Measurements from ENCODE around the gene CASTOR1.

CASTOR1 gene

DNA sequence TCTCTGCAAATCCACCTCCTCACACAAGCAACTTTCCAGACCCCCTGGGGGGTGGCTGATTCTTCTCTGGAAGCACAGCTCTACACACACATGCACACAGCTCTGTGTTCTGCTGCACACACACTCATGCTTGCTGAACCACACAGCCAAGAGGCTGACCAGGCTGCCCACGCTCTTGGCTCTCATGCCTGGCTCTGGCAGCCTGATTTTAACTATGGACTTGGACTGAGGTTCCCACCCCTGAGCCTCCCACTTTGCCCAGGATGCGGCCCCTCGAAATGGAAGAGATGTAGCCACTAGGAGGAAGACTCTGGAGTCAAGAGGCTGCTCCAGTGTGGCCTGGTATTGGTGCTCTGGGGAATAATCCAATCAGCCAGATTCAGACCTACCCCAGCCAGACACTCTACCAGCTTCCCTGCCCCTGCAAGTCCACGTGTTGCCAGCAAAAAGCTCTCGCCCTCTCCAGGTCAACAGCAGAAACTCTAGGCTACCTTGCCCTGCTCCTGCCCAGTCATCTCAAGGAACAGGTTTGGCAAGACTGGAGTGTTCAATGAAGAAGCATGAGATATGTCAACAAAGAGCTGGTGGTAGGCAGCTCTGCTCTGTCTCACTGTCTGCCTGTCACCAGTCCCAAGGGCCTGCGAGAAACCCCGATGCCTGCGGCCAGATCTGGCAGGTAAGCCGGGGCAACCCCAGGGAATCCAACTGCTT, 8.8 kb upstream of the CASTOR1 start:
- DNase-seq (ENCODE audit: low read depth): no peak

DNA sequence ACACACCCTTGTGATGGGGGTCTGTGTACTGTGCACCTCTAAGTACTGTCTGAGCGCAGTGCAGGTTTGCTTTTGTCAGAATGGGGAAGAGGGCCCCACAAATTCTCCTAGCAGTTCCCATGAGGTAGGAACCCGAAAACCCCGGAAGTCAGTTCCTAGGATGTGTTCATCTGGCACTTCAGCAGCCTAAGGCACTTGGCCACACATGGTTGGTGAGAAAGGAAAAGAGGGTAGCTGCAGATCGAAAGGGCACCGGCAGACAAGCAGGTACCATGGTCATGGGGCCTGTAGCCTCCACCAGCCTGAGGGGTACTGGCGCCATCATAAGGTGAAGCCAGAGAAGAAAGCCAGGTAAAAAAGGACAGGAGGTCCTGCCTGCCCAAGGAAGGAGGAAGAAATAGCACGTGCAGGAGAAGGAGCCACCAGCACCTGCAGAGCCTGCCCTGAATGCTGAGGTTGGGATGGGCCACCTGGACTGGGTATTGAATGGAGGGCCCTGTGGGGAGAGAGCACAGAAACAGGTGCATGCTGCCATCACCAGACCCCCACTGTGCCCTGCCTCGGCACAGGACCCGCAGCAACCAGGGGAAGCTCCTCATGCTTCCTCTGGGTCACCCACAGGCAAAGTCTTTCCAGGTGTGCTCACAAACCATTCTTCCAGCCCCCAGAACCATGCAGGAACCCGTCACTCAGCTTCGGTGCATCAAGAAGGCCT, 8.1 kb upstream of the CASTOR1 start:
- no peak for DNase-seq (ENCODE audit: low read depth)

DNA sequence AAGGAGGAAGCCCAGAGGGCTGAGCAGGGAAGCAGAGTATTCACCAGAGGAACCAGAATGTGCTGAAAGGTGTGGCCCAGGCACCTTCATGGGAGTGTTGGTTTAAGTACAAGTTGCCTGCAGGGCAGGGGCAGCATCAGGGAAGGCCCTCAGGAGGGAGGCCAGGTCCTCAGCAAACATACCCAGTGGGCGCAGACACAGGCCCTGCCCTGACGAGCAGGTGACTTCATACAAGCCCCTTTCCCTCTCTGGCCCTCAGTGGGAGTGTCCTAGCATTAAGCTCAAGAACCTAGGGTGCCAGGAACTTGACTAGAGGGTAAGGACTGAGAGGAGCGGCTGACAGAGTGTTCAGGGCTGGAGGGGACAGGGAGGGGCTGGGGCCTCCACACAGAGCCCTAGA, 7.5 kb upstream of the CASTOR1 start:
- no peak for DNase-seq (ENCODE audit: low read depth)

DNA sequence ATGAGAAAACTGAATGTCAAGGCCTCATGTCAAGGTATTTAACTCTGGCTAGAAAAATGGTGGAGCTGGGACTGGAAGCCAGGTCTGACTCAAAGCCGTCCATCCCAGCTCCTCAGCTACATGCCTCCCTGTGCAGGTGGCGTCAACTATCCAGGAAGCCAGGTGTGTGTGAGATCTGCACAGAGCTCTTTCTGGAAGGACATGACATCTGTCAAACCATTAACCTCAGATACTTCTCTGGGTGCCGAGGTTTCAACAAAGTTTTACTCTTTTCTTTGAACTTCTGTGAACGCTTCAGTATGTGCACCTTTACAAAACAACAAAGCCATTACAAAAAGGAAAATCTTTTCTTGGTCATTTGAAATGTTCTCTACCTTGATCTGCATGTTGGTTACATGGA, 7.0 kb upstream of the CASTOR1 start:
- no peak for DNase-seq (ENCODE audit: low read depth)

DNA sequence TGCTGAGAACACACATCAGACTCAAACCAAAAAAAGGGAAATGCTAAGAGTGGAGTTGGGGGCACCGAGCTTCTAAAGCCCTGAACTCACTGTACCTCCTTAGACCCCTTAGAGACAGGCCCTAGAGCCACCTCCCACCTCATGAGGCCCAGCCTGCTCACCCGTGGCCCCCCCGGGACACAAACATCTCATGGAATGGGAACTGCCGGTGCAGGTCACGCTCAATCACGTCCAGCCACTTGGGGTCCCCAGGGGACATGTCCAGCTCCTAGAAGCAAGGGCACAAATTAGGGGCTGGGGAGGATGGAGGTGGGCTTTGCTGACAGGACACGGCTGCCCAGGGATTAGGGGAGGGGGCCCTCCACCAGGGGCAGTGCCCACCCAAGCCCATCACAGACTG, 6.3 kb upstream of the CASTOR1 start:
- no peak for DNase-seq (ENCODE audit: low read depth)

DNA sequence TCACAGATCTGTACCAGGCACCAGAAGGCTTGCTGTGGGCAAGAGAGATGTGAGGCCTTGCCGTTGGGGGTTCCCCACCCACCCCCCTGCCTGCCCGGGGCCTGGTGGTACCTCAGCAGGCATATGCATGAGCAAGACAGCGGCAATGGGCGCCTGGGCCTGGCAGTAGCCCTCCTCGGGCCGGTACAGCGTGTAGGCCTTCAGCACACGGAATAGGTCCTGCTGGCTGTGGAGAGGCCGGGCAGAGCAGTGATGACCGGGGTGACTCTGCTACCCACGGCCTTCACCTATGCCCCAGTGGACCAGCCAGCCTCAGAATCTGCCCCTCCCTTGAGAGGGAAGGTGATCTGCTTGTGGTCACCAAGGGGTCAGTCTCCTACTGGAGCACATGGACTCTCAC, 5.5 kb upstream of the CASTOR1 start:
- DNase-seq (ENCODE audit: low read depth): no peak

DNA sequence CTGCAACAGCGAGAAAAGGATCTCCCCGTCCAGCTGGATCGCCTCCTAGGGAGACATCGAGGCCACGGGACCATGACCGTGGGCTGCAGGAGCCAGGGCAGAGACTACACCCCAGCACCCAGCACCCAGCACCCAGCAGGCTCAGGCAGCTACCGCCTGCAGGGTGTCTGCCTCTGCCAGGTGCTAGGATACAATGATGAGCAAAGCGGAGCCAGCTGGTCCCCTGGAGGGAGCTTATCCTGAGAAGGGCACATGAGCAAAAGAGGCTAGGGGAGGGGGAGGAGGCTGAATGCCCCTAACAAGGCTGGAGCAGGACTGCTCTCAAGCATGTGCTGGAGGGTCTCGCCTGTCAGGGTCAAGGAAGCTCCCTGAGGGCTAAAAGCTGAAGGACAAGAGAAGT, 4.8 kb upstream of the CASTOR1 start:
- DNase-seq (ENCODE audit: low read depth): no peak

DNA sequence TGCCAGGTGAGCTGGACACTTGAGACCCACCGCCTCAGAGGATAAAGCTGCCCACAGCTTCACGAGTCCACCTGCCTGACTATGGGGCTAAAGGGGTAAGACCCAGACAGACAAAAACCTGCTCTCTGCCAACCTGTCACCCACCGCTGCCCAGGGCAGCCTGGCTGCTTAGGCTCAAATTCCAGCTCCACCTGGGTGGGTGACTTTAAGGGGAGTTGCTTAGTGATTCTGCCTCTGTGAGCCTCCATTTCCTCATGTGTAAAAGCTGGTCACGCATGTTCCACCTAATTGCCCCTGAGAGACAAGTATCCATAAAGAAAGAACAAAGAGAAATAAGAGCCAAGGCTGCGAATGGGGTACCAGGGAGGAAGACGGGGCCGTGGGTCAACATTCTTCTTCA, 3.7 kb upstream of the CASTOR1 start:
- no peak for DNase-seq (ENCODE audit: low read depth)

DNA sequence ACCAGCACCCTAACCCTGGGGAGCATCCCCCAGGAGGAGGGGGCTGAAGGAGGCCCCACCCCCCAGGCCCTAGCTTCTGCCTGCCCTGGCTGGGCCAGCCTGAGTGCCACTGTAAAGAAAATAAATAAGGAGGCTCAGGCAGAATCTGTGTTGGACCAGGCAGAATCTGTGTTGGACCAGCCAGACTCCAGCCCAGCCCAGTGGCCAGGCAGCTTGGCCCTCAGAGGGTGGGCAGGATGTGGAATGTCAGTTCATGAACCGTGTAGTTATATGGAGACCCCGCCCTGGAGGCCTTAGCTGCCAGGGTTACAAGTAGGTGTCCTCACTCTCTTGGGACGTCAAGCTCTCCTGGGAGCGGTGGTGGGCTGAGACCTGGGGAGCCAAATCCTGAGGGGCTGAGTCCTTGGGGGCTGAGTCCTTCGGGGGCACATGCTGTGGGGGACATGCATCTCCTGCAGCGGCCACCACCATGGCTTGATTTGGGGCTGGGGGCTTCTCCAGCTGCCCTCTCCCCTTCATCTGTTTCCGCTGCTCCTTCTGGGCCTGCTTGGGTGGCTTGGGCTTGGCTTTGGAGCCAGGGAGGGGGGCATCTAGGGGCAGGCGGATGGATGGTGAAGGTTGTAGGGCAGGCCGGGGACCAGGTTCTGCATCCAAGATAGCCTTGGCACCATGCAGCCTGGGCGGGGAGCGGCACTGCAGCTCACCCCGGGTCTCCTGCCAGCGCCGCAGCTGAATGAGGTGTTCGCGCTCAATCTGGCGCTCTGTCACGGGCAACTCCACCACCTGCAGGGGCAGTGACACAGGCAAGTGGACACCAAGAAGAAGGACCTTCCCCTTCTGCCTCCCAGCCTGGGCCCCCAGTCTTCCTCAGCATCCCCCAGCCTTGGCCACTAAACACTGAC, 3.0 kb upstream of the CASTOR1 start:
- no peak for DNase-seq (ENCODE audit: low read depth)

DNA sequence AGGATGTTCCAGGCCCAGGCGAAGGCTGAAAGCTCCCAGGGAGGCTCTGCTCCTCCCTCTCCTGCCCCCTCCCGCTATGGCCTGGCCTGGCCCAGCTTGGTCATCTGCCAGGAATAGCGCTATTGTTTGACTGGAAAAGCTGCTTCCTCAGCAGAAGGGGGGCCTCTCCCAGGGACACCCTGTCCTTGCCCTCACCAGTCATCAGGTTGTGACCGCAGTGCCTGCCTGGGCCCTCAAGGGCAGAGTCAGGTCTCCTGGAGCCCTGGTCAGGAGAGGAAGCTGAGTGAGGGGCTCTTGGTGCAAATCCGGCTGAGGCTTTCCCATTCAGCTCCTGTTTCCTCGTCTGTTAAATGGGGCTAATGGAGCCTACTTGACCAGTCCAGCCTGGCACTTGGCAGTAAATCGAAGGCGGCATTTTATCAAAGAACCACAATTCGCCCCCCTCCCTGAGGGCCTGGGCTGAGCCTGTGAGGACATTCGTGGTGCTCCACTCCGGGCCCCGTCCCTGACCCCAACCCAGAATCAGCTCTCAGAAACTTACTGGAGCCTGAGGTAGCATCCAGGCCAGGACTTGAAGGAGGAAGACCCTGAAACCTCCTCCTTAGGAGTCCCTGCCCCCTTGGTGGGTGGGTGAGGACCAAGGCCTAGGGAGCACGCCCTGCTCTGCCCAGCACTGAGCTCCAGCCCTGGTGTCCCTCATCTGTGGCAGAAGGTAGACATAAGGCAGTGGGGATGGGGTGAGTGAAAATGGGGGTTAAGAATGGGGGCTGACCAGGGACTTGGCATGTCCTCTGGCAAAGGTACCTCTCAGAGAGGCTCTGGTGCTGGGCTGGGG, 2.0 kb upstream of the CASTOR1 start:
- DNase-seq (ENCODE audit: low read depth): no peak

DNA sequence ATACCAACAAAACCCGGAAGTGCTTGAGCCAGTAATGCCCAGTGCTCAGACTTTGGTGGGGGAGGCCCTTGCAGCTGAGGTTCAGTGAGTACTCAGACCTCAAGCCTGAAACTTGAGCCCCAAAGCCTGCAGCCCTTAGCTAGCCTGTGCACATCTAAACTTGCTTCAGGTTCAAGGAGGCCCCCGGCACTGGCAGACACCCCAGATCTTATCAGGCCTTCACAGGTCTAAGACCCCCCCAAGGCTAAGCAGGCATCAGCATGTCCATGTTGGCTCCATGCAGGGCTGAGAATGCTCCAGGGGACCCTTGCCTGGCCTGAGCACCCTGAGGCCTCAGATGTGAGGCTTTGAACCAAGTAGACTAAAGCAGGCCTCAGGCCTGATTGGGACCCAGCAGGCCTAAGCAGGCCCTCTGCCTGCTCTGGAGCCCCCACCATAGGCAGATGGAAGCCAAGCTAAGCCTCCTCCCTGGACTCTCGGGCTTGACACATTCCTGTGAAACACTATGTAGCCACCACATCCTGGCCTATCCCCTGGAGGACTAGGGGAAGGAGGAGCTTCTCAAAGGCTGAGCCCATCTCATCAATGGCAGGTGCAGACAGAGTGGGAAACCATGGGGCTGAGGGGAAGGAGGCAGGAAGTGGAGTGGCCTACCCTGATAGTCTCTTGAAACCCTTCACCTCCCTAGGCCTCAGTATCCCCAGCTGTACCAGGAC, 1.2 kb upstream of the CASTOR1 start:
- no peak for DNase-seq (ENCODE audit: low read depth)

DNA sequence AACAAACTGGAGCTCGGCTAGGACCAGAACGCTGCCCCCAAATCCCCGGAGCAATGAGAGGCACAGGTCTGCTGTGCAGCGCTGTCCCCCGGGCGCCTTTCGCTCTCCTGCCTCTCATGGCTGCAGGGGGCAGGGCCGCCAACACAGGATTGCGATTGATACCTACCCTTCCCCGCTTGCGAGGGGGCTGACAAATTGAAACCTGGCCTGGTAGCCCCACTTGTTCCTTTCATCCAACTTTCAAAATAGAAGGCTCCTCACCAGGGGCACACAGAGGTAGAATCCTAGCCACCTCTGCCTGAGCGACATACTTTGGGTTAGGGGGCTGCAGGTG, 642 bp upstream of the CASTOR1 start:
- DNase-seq (ENCODE audit: low read depth): no peak

DNA sequence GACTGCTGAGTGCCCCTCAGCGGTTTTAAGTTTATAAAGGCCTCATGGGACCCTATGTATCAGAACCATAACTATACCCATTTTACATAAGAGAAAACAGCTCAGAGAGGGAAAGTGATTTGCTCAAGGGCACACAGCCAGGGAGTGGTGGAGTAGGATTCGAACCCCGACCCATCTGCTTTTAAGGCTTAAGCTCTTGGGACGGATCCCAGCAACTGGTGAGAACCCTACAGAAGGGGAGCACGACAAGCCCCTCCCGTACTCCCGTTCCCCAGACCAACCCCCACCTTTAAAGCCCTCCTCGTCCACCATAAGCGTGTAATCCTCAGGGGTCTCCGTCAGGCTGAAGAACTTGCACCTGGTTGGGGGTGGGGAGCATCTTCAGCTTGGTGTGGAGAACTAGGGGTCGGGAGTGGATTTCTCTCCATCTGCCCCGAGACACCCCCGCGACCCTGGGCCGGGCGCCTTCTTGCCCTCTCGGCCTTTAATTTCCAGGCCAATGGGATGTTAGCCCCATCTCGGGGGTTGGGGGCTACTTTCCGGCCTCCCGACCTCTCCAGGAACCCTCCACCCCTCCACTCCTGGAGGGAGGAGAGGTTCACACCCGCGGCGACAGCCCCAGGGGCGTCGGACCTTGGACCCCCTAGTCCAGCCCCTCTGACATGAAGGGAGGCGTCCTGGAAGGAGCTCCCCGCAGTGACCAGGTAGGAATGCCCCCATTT, 725 bp downstream of the CASTOR1 start:
- no peak for DNase-seq (ENCODE audit: low read depth)

DNA sequence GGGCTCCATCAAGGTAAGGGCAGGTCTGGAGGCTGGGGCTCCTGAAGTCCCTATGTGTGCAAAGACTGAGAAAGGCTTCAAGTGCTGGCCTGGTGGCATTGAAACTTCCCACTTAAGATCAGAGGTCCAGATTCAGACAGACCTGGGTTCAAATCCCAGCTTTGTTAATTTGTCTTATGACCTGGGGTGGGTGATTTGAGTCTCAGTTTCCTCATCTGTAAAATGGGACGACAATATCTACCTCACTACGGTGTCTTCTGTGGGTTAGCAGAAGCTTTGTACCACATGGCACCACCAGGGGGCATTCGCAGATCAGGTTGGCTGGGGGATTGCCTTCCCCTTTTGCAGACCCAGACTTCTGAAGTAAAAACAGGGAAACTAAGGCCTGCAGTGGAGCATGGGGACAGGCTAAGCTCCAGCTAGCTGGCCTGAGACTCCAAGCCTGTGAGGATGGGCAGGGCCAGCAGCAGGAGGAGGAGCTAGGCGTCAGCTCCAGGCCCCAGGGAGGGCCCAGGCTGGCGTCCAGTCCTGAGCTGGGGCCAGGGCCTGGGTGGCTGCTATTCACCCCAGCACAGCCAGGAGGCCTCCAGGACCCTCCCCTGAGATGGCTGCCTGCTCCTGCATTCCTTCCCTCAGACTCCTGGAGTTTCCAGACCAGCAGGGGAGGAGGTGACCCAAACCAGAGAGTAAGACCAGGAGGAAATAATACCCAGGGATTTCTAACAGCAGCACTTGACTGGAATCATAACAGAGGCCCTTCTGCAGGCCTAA, 1.5 kb downstream of the CASTOR1 start:
- DNase-seq (ENCODE audit: low read depth): no peak

DNA sequence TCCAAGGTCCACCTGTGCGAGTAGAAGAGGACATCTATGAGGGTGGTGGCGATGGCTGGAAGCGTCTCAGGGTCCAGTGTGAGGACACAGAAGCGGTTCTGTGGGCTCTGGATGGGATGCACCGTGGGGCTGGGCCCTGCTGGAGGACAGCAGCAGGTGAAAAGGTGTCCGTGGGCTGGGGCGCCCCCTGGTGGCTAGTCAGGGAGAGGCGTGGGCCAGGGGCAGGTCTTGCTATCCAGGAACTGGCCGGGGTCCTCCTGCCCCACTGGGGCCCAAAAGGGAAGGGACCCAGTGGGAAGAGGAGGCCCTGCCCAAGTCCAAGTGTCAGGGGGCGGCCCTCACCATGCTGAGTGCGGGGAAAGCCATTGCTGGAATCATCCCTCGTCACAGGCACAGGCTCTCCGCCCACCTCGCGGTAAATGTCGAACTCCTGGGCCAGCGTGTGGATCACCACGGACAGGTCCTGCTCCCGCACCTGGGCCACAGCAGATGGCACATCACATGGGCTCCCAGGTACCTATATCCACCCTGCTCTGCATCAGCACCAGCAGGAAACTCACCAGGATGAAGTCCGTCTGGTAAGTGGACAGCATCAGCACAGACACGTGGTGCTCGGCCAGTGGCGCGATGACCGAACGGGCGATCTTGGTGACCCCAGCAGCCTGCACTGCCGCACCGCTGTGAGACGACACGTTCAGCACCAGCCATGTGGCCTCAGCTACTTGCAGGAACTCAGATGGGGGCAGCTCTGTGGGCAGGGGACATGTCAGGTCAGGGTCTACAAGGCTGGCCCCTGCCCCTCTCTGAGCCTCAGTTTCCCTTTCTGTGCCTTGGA, 2.3 kb downstream of the CASTOR1 start:
- DNase-seq (ENCODE audit: low read depth): no peak

DNA sequence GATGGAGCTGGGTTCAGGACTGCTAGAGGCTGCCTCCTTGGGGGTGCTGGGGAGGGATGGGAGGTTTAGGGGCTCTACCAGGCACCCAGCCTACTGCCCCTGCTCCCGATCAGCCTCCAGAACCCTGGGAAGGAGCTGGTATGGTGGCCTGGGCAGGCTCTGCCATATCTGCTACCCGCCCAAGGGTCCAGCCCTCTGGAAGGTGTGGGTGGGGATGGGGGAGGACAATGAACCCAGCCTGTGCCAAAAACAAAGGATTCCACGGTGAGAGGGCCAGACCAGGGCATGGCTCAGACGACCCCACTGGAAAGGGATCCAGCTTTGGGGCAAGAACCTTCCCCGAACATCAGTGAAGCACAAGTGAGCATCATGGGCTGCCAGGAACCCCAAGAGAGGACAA, 3.0 kb downstream of the CASTOR1 start:
- no peak for DNase-seq (ENCODE audit: low read depth)

DNA sequence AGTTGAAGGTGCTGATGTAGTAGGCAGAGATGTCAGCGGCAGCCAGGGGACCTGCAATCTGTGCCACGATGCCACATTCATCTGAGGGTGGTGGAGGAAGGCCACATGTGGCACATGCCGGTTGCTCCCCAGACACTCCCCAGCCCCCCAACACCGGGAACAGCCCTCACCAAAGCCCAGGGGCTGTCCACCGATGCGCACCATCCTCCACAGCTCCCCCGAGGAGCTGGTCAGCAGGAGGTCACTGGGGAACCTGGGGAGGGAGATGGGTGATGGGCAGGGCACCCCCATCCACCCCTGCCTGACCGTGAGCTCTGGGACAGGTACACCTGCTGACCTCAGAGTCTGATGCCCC, 3.5 kb downstream of the CASTOR1 start:
- DNase-seq (ENCODE audit: low read depth): no peak

DNA sequence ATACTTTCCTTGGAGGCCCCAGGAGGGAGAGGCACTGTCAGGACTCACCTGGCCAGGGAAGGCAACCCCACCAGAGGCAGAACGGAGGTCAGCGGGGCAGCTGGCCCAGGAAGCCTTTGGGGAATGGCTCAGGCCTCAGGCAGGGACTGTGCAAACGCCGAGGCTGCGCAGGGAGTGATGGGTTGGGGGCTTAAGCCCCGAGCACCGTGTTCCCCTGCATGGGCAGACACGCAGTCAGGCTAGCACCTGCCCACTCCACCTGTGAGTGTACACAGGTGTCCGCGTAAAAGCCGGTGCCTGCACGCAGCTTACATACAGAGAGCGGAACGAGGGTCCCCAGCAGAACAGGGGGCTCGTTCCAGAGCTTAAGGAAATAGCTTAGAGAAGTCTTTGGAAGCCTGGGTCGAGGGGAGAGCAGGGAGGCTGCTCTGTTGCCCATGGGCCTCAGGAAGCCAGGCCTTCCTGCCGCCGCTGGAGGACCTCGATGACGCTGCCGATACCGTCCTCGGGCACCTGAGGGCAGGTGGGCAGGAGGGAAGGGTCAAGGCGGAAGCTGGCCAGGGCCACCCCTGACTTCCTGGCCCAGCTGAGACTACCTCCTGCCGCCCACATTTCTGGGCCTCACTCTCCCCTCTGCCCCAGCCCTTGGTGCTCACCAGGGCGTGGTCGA, 4.0 kb downstream of the CASTOR1 start:
- DNase-seq (ENCODE audit: low read depth): no peak

DNA sequence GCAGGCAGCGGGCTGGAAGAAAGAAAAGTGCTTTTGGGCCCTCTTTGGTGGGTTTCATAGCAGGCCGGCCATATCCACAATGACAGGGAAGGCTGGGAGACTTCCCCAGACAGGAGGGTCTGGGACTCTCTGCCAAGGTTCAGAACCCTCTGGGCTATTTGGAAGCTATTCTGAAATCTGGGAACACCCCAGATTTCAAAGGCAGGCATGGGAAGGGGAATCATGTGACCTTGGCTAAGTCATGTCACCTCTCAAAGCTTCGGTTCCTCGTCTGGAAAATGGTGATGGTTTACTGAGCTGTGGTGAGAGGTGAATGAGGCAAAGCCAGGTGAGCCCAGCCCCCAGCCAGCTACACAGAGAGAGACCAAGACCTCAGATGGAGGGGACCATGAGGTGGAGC, 4.6 kb downstream of the CASTOR1 start:
- DNase-seq (ENCODE audit: low read depth): no peak

Data from non-pigmented ciliary epithelial cell (primary cell).